Stomach (tissue), 9 donors: ENCODE data around the gene TET1. TPM values are rescaled to one million over a fixed set of nuclear protein-coding genes. Genes with fewer than 3 reads are reported as not detected.

Source experiments
- DNase-seq, 2 donors: peaks; one replicate each; pipeline versions ENCODE4 v3.0.0 to v3.0.0-alpha.2; 2013 to 2019
- H3K27ac ChIP-seq, 5 donors: fragments of 200-600 bp in 4 of 5; sonication (generic) in 4 of 5; one replicate each; pipeline ENCODE4 v1.5.1; 2013 to 2019; ENCODE audit warnings: mild to moderate bottlenecking in 1 of 5, moderate library complexity in 1 of 5
- H3K27me3 ChIP-seq, 3 donors: fragments of 200-600 bp; sonication (generic); one replicate each; pipeline ENCODE4 v1.5.1; 2017 to 2019; ENCODE audit warnings: mixed run types in 1 of 3
- H3K36me3 ChIP-seq, 4 donors: fragments of 200-600 bp; sonication (generic); 1 replicate in 3 of 4; 2 replicates in 1 of 4; pipeline ENCODE4 v1.5.1; 2016 to 2019
- H3K4me1 ChIP-seq, 4 donors: fragments of 200-600 bp; sonication (generic); one replicate each; pipeline ENCODE4 v1.5.1; 2016 to 2019
- H3K4me3 ChIP-seq, 4 donors: fragments of 200-600 bp; sonication (generic) in 3 of 4; one replicate each; pipeline ENCODE4 v1.5.1; 2016 to 2019; ENCODE audit warnings: mild to moderate bottlenecking in 1 of 4
- H3K9me3 ChIP-seq, 4 donors: fragments of 200-600 bp; sonication (generic); one replicate each; pipeline ENCODE4 v1.5.1; 2016 to 2019
- CTCF ChIP-seq, 7 experiments: fragments of 450-650 bp in 4 of 7; fragments of 200-600 bp in 3 of 7; sonication (generic) in 3 of 7; IDR thresholded peaks; one replicate each; pipeline ENCODE4 v1.5.1; 2016 to 2019; ENCODE audit warnings: antibody characterized with exemption in 7 of 7, control low read depth in 2 of 7, mild to moderate bottlenecking in 1 of 7
- EP300 ChIP-seq: sonication (generic); formaldehyde crosslinking; IDR thresholded peaks from one replicate; pipeline ENCODE4 v1.6.1; 2017; ENCODE audit warnings: antibody characterized with exemption
- POLR2A ChIP-seq, 4 donors: fragments of 450-650 bp; IDR thresholded peaks; one replicate each; pipeline ENCODE4 v1.6.1; 2016; ENCODE audit warnings: antibody characterized with exemption in 4 of 4, control low read depth in 2 of 4, mild to moderate bottlenecking in 1 of 4, moderate library complexity in 1 of 4
- POLR2AphosphoS5 ChIP-seq, 3 donors: sonication (generic); formaldehyde crosslinking; IDR thresholded peaks; one replicate each; pipeline ENCODE4 v1.6.1; 2016; ENCODE audit warnings: antibody characterized with exemption in 3 of 3
- whole genome bisulfite sequencing, 5 donors: extraction: QIAGEN DNeasy Blood & Tissue Kit in 3 of 5; methylation state at CpG; one replicate each; pipeline versions ENCODE4 v1.1.5 to v1.1.7; 2013 to 2018; 5-methylcytosine and 5-hydroxymethylcytosine counted together
- intact Hi-C: fragments of 100-400 bp; cut with DNase I; formaldehyde crosslinking; loops from one replicate; pipeline ENCODE4 v1.15.1; 2023; ENCODE audit warnings: low total_unique reads
- polyA plus RNA-seq, 3 donors: library from polyadenylated mRNA; stranded (reverse); fragments of 200-250 nt; gene quantifications; one replicate each; pipeline ENCODE4 v1.2.3, GENCODE V29; 2013
- total RNA-seq, 5 donors: library from RNA; depleted of rRNA; stranded (reverse); fragments of >200 nt; gene quantifications; one replicate each; pipeline versions ENCODE4 v1.1.0 to v1.2.3, GENCODE V29; 2014 to 2016
- donor health status: healthy with polysubstance abuse.
- donor health status: Bipolar disorder and iron deficiency.
- donor health status: healthy.

TET1 gene
- total and polyA plus RNA-seq, 8 donors: under 0.01 to 22.3 (median 2.5) TPM

- 0 to 2% (median 1%) methylated on average over 3 to 11 of the region's 11 CpGs for WGBS, 5 donors
- no peak for DNase-seq
- Histone ChIP-seq H3K36me3 (peaks cover 0 to 29% (median 18%) of the 10 kb centered on the region in 4 donors), H3K27me3 (no peaks in the 10 kb centered on the region), H3K9me3 (no peaks in the 10 kb centered on the region), H3K4me1 (peaks cover 0 to 28% (median 19%) of the 10 kb centered on the region in 4 donors), H3K4me3 (peak overlapping the region; percentile 68 to 99 (median 96)), H3K27ac (peak overlapping the region; percentile 90 to 98 (median 97))
- TF ChIP-seq EP300 (no peak), POLR2A (IDR thresholded peaks at IDR 0.05) (no peak), CTCF (IDR thresholded peaks at IDR 0.05) (no peak), POLR2AphosphoS5 (IDR thresholded peaks at IDR 0.05) (no peak)
- intact Hi-C loops: no loop called here
Measured at GRCh38 chr10:68526634-68527307, 33.4 kb upstream of the TET1 start.

- no peak for DNase-seq
Measured at GRCh38 chr10:68536973-68537372, 23.2 kb upstream of the TET1 start.

GRCh38 chr10:68537796-68538195, 22.3 kb upstream of the TET1 start:
- H3K4me3 ChIP-seq: no peak overlapping the region
- H3K36me3 ChIP-seq: no peaks in the 10 kb centered on the region
- 80 to 93% (median 88%) methylated on average over 6 of the region's 6 CpGs for WGBS, 5 donors
- no peaks in the 10 kb centered on the region for H3K9me3 ChIP-seq
- no peak for TF ChIP-seq EP300
- no peak for TF ChIP-seq POLR2A (IDR thresholded peaks at IDR 0.05)
- no peak for TF ChIP-seq POLR2AphosphoS5 (IDR thresholded peaks at IDR 0.05)
- no peak for TF ChIP-seq CTCF (IDR thresholded peaks at IDR 0.05)
- no peak for DNase-seq
- intact Hi-C loops: loop anchor here (10.0 kb wide), 1 partner anchor 177 kb away; no protein-coding TSS in a partner anchor
- H3K27me3 ChIP-seq: no peaks in the 10 kb centered on the region
- peaks cover 0 to 5% (median 0%) of the 10 kb centered on the region in 4 donors for H3K4me1 ChIP-seq
- H3K27ac ChIP-seq: no peak overlapping the region

More at GRCh38 chr10:68536973-68537372, 23.2 kb upstream of the TET1 start:
- Histone ChIP-seq H3K9me3 (no peaks in the 10 kb centered on the region), H3K27ac (no peak overlapping the region), H3K36me3 (no peaks in the 10 kb centered on the region), H3K4me1 (no peaks in the 10 kb centered on the region), H3K4me3 (no peak overlapping the region), H3K27me3 (no peaks in the 10 kb centered on the region)
- WGBS, 5 donors: 83 to 86% (median 86%) methylated on average over 9 of the region's 9 CpGs
- TF ChIP-seq POLR2A (IDR thresholded peaks at IDR 0.05) (no peak), POLR2AphosphoS5 (IDR thresholded peaks at IDR 0.05) (no peak), EP300 (no peak), CTCF (IDR thresholded peaks at IDR 0.05) (no peak)
- intact Hi-C loops: loop anchor here (10.0 kb wide), 1 partner anchor 178 kb away; no protein-coding TSS in a partner anchor

- peaks cover 0 to 9% (median 0%) of the 10 kb centered on the region in 4 donors for H3K4me1 ChIP-seq
- intact Hi-C loops: no loop called here
- no peaks in the 10 kb centered on the region for H3K27me3 ChIP-seq
- H3K4me3 ChIP-seq: no peak overlapping the region
- TF ChIP-seq EP300: no peak
- TF ChIP-seq POLR2A (IDR thresholded peaks at IDR 0.05): no peak
- TF ChIP-seq POLR2AphosphoS5 (IDR thresholded peaks at IDR 0.05): no peak
- no peak for TF ChIP-seq CTCF (IDR thresholded peaks at IDR 0.05)
- H3K36me3 ChIP-seq: no peaks in the 10 kb centered on the region
- no peak for DNase-seq
- H3K9me3 ChIP-seq: no peaks in the 10 kb centered on the region
- WGBS, 5 donors: 67 to 78% (median 75%) methylated on average over 5 of the region's 5 CpGs
- H3K27ac ChIP-seq: no peak overlapping the region
Measured at GRCh38 chr10:68543004-68543918, 16.9 kb upstream of the TET1 start.
